NCI-H82 treated with DMSO at 0.1 percent for 48 hours (cell line): ENCODE measurements around the gene METTL1.
A peak's percentile ranks its signal among the peaks of the same experiment; 100 is the strongest.

Experiments
- DNase-seq: peaks from one replicate; lab custom pipeline; 2025; ENCODE audit not compliant: unreplicated experiment; lab: John Stamatoyannopoulos, UW

METTL1 gene

GRCh38 chr12:57769594-57769993 is 2.3 kb downstream of the METTL1 start:
- no peak for DNase-seq

- no peak for DNase-seq
Observed at GRCh38 chr12:57767876-57768275, 4.0 kb downstream of the METTL1 start.

- peak; percentile 69 for DNase-seq
Observed at GRCh38 chr12:57767305-57767698, 4.6 kb downstream of the METTL1 start.

GRCh38 chr12:57766464-57767304 is 5.2 kb downstream of the METTL1 start, which contains the start of gene CYP27B1:
Gene CYP27B1 (minus strand): TSS chr12:57767078. CDS start chr12:57767041, 37 bp downstream.
- peak; percentile 94 for DNase-seq

GRCh38 chr12:57765698-57766463 is 6.0 kb downstream of the METTL1 start:
- no peak for DNase-seq

GRCh38 chr12:57765003-57765697 is 6.8 kb downstream of the METTL1 start:
- no peak for DNase-seq

GRCh38 chr12:57764662-57765002 is 7.3 kb downstream of the METTL1 start:
- DNase-seq: no peak

- DNase-seq: no peak
Observed at GRCh38 chr12:57763881-57764661, 7.8 kb downstream of the METTL1 start.

- DNase-seq: peak; percentile 88
Observed at GRCh38 chr12:57762463-57762862, 9.4 kb downstream of the METTL1 start.

- DNase-seq: peak; percentile 36
Observed at GRCh38 chr12:57761391-57761998, 10.4 kb downstream of the METTL1 start.

- DNase-seq: no peak
Observed at GRCh38 chr12:57760347-57760982, 11.4 kb downstream of the METTL1 start.

- peak; percentile 18 for DNase-seq
Observed at GRCh38 chr12:57759360-57759980, 12.4 kb downstream of the METTL1 start.

GRCh38 chr12:57758552-57759359 is 13.1 kb downstream of the METTL1 start:
- no peak for DNase-seq

- no peak for DNase-seq
Observed at GRCh38 chr12:57757771-57758170, 14.1 kb downstream of the METTL1 start.

GRCh38 chr12:57756406-57757341 is 15.2 kb downstream of the METTL1 start:
- DNase-seq: peak; percentile 28

GRCh38 chr12:57755454-57756372 is 16.2 kb downstream of the METTL1 start:
- DNase-seq: no peak

GRCh38 chr12:57755194-57755453 is 16.8 kb downstream of the METTL1 start:
- no peak for DNase-seq
